ENCODE measurements around the gene CCDC117. TPM values are rescaled to one million over a fixed set of nuclear protein-coding genes. Genes with fewer than 3 reads are reported as not detected.

Gene CCDC117
- total and polyA plus RNA-seq, 2 donors (not counting 1 experiment from before 2014, with no cell fraction given) = 12.4 to 16.7 TPM

GRCh38 chr22:28826921-28827320 lies 54.4 kb downstream of the CCDC117 start:
- Histone ChIP-seq H3K27ac (ENCODE audit: insufficient read depth, low read length) (no peak overlapping the region), H3K36me3 (ENCODE audit: control insufficient read depth, insufficient read depth, low read length) (no peaks in the 10 kb centered on the region), H3K27me3 (ENCODE audit: control insufficient read depth, insufficient read depth, low read length) (no peaks in the 10 kb centered on the region), H3K4me2 (ENCODE audit: extremely low read depth, insufficient read depth, low read length) (no peak overlapping the region), H4K20me1 (ENCODE audit: control insufficient read depth, extremely low read depth, insufficient read depth, low read length) (no peaks in the 10 kb centered on the region), H2AFZ (ENCODE audit: low read length) (no peak overlapping the region), H3K9ac (ENCODE audit: insufficient read depth, low read length) (no peak overlapping the region), H3K4me3 (replicated peaks in 1 of 4; ENCODE audit: control extremely low read depth in 1 of 4, insufficient read depth in 1 of 4, low read depth in 3 of 4, low read length in 4 of 4) (no peak overlapping the region), H3K79me2 (ENCODE audit: control insufficient read depth, insufficient read depth, low read length) (no peaks in the 10 kb centered on the region), H3K4me1 (ENCODE audit: control insufficient read depth, extremely low read depth, insufficient read depth, low read length) (no peaks in the 10 kb centered on the region), H3K9me3 (ENCODE audit: control insufficient read depth, insufficient read depth, low read depth, low read length) (no peaks in the 10 kb centered on the region)
- no peak for DNase-seq (ENCODE audit: low read depth in 2 of 2)
- TF ChIP-seq EZH2 (IDR thresholded peaks at IDR 0.05; ENCODE audit: low read length, missing control alignments) = no peak
- TF ChIP-seq, protein P1, sequence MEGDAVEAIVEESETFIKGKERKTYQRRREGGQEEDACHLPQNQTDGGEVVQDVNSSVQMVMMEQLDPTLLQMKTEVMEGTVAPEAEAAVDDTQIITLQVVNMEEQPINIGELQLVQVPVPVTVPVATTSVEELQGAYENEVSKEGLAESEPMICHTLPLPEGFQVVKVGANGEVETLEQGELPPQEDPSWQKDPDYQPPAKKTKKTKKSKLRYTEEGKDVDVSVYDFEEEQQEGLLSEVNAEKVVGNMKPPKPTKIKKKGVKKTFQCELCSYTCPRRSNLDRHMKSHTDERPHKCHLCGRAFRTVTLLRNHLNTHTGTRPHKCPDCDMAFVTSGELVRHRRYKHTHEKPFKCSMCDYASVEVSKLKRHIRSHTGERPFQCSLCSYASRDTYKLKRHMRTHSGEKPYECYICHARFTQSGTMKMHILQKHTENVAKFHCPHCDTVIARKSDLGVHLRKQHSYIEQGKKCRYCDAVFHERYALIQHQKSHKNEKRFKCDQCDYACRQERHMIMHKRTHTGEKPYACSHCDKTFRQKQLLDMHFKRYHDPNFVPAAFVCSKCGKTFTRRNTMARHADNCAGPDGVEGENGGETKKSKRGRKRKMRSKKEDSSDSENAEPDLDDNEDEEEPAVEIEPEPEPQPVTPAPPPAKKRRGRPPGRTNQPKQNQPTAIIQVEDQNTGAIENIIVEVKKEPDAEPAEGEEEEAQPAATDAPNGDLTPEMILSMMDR (conservative IDR thresholded peaks at IDR 0.05 in 1 of 2, IDR thresholded peaks at IDR 0.05 in 1 of 2; ENCODE audit: low read depth in 1 of 2, low read length in 2 of 2) = no peak

- TF ChIP-seq, protein P1 (conservative IDR thresholded peaks at IDR 0.05 in 1 of 2, IDR thresholded peaks at IDR 0.05 in 1 of 2; ENCODE audit: low read depth in 1 of 2, low read length in 2 of 2) = peak; percentile 90 to 98
- TF ChIP-seq EZH2 (IDR thresholded peaks at IDR 0.05; ENCODE audit: low read length, missing control alignments) = no peak
- Histone ChIP-seq H3K4me2 (ENCODE audit: extremely low read depth, insufficient read depth, low read length) (no peak overlapping the region), H4K20me1 (ENCODE audit: control insufficient read depth, extremely low read depth, insufficient read depth, low read length) (no peaks in the 10 kb centered on the region)
These were observed 57.1 kb downstream of the CCDC117 start for GRCh38 chr22:28829358-28830181.

DNA sequence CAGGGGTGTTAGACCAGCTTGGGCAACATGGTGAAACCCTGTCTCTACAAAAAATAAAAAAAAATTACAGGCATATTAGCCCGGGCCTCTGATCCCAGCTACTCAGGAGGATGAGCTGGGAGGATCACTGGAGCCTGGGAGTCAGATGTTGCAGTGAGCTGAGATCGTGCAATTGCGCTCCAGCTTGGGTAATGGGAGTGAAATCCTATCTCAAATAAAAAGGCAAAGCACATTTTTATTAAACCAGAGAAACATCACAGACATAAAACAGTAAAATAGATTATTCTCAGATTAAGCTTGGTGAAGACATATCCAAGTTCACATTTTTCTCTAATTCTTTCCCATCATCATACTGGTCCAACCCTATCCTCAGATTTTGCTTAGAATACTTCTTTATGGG lies 57.9 kb downstream of the CCDC117 start:
- DNase-seq (ENCODE audit: low read depth in 2 of 2) = no peak
- H3K4me1 ChIP-seq (ENCODE audit: control insufficient read depth, extremely low read depth, insufficient read depth, low read length) = no peaks in the 10 kb centered on the region
- no peaks in the 10 kb centered on the region for H4K20me1 ChIP-seq (ENCODE audit: control insufficient read depth, extremely low read depth, insufficient read depth, low read length)
- H3K36me3 ChIP-seq (ENCODE audit: control insufficient read depth, insufficient read depth, low read length) = no peaks in the 10 kb centered on the region
- TF ChIP-seq, protein P1 (conservative IDR thresholded peaks at IDR 0.05 in 1 of 2, IDR thresholded peaks at IDR 0.05 in 1 of 2; ENCODE audit: low read depth in 1 of 2, low read length in 2 of 2) = no peak
- TF ChIP-seq EZH2 (IDR thresholded peaks at IDR 0.05; ENCODE audit: low read length, missing control alignments) = no peak
- no peaks in the 10 kb centered on the region for H3K27me3 ChIP-seq (ENCODE audit: control insufficient read depth, insufficient read depth, low read length)
- no peak overlapping the region for H2AFZ ChIP-seq (ENCODE audit: low read length)
- no peaks in the 10 kb centered on the region for H3K79me2 ChIP-seq (ENCODE audit: control insufficient read depth, insufficient read depth, low read length)
- no peak overlapping the region for H3K4me2 ChIP-seq (ENCODE audit: extremely low read depth, insufficient read depth, low read length)
- H3K9me3 ChIP-seq (ENCODE audit: control insufficient read depth, insufficient read depth, low read depth, low read length) = no peaks in the 10 kb centered on the region
- H3K27ac ChIP-seq (ENCODE audit: insufficient read depth, low read length) = no peak overlapping the region
- no peak overlapping the region for H3K4me3 ChIP-seq (replicated peaks in 1 of 4; ENCODE audit: control extremely low read depth in 1 of 4, insufficient read depth in 1 of 4, low read depth in 3 of 4, low read length in 4 of 4)
- H3K9ac ChIP-seq (ENCODE audit: insufficient read depth, low read length) = no peak overlapping the region

More at GRCh38 chr22:28829358-28830181, 57.1 kb downstream of the CCDC117 start:
- H3K27me3 ChIP-seq (ENCODE audit: control insufficient read depth, insufficient read depth, low read length) = no peaks in the 10 kb centered on the region
- H3K9me3 ChIP-seq (ENCODE audit: control insufficient read depth, insufficient read depth, low read depth, low read length) = no peaks in the 10 kb centered on the region
- H3K4me3 ChIP-seq (replicated peaks in 1 of 4; ENCODE audit: control extremely low read depth in 1 of 4, insufficient read depth in 1 of 4, low read depth in 3 of 4, low read length in 4 of 4) = no peak overlapping the region
- no peak overlapping the region for H2AFZ ChIP-seq (ENCODE audit: low read length)
- no peaks in the 10 kb centered on the region for H3K36me3 ChIP-seq (ENCODE audit: control insufficient read depth, insufficient read depth, low read length)
- no peaks in the 10 kb centered on the region for H3K4me1 ChIP-seq (ENCODE audit: control insufficient read depth, extremely low read depth, insufficient read depth, low read length)
- no peak overlapping the region for H3K9ac ChIP-seq (ENCODE audit: insufficient read depth, low read length)
- H3K27ac ChIP-seq (ENCODE audit: insufficient read depth, low read length) = no peak overlapping the region
- peak; percentile 54 to 81 for DNase-seq (ENCODE audit: low read depth in 2 of 2)
- no peaks in the 10 kb centered on the region for H3K79me2 ChIP-seq (ENCODE audit: control insufficient read depth, insufficient read depth, low read length)
